CD4-positive, alpha-beta T cell treated with Interleukin-4 for 1 hour (primary cell): Measurements from ENCODE around the gene LINC01488.

Source experiments
- DNase-seq, 2 donors: peaks; one replicate each; pipeline ENCODE4 v3.0.0-alpha.2; 2020 to 2022

Gene LINC01488

DNA sequence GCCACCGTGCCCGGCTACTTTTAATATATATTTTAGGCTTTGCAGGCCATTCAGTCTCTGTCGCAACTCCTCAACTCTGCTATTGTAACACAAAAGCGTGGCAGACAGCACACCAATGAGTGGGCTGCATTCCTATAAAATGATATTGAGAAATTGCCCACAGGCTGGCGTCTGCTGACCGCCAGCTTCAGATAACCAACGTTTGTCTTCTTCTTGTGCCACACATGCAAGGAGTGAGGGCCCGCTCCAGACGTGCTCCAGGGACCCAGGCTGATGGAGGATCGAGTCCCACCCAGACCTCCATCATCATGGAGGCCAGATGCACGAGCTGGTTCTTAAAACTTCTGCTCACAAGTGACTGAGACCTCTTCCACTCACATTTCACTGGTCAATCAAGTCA, 35.4 kb upstream of the LINC01488 start:
- DNase-seq = no peak

DNA sequence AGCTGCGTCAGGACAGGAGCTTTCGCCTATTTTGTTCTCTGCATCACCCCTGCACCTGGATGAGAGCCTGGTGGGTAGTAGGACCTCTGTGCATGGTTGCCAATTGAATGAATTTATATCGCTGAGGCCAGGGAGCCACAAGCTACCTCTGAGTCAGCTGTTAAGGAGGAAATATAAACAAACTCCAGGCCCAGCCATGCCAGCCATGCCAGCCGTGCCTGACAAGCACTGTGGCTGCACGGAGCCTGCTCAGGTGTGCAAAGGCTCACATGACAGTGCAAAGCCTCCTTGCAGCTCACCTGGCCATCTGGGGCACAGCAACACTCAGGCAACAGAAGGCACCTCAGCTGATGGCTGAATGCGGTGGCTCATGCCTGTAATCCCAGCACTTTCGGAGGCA, 33.7 kb upstream of the LINC01488 start:
- no peak for DNase-seq

DNA sequence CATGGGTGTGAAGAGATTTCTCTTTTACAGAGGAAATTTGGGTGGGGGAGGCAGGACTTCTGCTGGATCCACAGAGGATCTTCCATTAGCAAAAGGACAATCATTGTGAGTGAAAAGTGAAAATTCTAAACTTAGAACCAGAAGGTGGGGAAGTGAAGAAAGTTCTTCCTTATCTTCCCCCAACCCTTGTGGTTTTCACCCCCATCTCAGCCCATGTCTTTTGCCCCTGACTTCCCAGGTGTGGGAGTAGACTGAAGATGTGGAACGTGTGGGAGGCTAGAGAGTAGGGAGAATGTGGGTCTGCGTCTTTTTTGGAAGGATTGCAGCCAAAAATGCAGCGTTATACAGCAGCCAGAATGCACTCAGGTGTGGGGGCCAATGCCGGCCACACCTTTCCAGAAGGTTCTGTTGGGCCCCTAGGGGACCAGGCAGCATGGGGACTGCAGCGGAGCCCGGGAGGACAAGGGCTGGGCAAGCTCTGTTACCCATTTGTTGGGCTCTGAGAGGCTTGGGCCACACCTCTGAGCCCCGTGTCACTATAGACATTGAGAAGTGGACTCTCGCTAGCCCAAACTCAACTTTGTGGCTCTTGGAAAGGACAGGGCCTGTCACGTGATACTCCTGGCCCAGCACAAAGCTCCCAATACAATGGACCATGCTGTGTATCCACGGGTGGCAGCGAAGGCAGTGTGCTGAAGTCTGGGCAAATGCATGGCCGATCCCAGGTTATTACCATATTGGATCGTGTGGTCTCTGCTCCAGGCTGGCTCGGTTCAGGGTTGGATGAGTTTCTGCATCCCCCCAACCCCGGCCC, 32.8 kb upstream of the LINC01488 start:
- no peak for DNase-seq

DNA sequence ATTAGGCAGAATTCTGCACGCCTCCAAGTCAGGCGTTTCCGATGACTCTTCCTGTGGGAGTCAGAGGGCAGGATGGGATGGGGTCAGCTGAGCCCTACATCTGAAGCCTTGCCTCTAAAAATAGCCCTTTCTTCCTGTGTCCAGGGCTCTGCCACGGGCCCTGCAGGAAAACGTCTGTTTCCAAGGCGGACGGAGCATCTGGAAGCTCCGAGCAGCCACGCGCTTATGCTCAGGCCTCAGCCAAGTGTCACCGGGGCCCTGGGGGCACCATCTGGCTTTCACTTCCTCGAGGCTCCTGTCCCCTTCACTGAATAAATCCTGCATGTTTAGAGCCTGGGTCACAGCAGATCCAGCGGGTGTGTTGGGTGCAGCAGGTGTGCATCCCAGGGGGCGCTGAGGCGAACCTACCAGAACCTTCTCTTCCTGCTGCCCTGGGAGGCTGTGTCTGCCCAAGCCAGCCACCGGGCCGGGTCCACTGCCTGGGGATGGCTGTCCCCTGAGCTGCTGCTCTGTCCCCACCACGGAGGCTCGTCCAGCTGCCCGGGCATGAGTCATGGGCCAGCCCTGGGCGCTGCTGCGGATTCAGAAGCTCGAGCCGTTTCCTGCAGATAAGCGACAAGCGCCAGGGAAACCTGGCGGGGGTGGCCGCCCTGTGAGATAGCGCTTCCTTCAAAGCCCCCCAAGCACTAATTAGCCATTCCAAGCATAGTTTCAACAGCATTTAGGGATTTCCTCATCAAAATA, 32.0 kb upstream of the LINC01488 start:
- no peak for DNase-seq

DNA sequence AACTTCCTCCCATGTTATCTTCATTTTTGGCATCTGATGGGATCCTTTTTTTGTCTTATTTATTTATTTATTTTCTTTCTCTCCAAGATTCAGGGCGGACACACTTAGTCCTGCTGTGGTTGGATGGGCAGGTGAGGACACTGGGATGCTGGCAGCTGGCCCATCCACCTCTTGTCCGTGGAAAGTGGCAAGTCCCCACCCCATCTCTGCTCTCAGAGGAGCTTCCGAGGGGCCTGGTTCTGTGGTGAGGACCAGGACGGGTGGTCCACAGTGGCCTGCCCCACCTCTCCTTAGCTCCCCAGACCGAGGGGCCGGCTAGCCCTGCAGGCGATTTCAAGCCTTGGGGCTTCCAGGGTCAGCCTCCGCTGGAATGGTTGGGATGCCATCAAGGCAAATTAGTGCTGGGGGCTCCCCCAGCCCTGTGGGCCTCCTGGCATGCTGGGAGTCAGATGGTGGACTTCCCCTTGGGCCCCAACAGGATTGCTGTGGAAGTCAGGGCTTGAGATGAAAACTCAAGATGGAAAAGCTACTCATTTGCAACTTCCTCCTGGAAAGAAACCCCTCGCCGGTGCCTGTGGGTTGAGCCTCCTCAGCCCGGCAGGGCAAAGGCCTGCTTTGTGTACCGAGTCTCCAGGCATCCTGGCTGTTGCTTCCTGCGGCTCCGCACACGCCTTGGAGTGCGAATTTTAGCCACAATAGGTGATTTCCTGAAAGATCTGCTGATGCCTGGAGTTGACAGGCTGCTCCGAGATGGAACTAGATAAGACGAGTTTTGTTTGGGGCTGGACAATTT, 31.2 kb upstream of the LINC01488 start:
- no peak for DNase-seq

DNA sequence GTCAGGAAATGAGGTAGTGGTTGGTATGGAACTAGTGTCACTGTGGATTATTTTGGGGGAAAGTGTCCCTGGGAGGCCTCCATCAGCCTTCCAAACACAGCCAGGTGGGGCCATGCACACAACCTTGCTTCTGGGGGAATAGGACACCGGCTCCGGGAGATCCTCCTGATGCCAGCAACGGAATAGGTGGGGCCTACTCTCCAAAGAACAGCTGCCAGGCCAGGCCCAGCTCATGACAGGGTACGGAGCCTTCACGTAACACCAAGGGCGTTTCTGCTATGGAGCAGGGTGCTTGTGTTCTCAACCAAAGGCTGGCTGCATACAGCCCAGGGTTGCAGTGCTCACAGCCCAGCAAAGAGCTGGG, 30.6 kb upstream of the LINC01488 start:
- no peak for DNase-seq

DNA sequence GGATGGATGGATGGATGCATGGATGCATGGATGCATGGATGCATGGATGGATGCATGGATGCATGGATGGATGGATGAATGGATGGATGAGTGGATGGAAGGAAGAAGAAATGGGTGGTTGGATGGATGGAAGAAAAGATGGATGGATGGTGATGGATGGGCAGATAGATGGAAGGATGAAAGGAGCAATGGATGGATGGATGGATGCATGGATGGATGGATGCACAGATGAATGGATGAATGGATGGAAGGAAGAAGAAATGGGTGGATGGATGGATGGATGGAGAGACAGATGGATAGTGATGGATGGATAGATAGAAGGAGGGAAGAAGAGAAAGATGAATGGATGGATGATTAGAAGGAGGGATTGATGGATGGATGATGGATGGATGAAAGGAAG, 30.2 kb upstream of the LINC01488 start:
- no peak for DNase-seq

DNA sequence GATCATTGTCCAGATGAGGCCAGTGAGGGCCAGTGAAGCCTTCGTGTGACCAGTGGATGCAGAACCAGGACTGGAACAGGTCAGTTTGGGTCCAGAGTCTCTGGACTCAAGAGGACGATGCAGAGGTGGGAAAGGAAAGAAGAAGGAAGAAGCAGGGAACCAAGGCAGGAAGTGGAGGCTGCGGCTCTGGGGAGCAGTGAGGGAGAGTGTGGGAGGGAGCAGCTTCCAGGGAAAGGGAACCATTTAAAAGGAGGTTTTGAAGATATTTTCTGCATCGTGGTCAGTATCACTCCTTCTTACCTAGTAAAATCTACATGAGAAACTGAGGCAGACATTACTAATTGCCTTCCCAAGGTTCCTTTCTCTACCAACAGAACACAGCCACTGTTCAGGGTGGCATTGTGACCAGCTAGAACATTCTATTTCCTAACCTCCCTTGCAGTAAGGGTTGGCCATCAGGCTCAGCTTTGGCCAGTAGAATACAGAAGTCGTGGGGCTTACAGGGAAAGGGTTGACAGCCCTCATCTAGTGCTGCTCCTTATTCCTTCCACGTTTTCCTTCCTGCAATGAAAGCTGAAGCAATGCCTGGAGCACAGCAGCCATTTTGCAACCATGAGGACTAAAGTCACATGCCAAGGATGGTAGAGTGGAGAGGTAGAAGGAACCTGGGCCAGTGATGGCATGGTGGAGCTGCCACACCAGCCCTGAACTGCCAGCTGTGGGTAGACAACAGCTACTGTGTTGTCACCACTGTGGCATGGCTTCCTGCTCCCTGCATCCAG, 29.1 kb upstream of the LINC01488 start:
- no peak for DNase-seq

DNA sequence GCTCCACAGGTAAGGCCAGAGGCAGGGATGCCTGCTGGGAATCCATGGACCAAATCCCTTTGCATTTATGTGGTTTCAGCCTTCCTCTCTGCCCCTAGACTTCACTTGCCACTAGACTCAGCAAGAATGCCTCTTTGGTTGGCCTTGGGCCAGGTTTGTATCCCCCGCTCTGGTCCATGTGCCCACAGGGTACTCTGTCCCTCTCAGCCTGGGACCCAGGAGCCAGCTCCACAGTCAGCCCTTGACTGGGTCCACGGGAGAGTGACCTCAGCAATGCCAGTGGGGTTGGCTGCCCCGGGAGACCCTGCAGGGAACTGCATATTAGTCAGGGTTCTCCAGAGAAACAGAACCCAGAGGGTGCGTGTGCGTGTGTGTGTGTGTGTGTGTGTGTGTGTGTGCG, 28.3 kb upstream of the LINC01488 start:
- no peak for DNase-seq

DNA sequence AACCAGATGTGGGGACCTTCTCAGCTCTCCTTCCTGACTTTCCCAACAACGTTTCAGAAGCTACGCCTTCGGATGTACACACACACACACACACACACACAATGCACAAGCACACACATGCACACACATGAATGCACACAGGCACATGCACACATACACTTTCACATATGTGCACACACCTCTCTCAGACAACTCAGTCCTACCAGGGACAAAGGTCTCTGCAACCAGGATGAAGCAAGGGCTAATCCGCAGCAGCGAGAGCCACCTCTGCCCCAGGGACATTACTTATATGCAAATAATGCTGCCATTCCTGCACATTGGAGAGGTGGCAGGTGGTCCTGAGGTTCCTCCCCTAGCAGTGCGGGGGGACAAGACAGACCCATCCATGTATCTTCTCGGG, 27.4 kb upstream of the LINC01488 start:
- no peak for DNase-seq

DNA sequence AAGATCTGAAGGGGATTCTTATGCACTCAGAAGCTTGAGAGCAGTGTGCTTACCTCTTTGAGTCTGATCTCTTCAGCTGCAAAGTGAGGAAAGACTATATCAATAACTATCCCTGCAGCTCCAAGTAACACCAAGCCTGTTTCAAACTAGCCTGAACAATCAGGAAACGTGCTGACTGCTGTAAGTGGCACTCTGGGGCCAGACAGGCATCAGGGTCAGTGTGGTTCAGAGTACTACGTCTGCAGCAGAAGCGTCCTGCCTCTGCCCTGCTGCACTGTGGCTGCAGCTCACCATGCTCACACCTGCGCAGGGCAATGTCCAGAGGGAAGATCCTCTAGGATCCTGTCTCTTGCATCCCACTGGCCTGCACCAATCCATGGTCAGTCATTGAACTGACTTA, 25.5 kb upstream of the LINC01488 start:
- no peak for DNase-seq

DNA sequence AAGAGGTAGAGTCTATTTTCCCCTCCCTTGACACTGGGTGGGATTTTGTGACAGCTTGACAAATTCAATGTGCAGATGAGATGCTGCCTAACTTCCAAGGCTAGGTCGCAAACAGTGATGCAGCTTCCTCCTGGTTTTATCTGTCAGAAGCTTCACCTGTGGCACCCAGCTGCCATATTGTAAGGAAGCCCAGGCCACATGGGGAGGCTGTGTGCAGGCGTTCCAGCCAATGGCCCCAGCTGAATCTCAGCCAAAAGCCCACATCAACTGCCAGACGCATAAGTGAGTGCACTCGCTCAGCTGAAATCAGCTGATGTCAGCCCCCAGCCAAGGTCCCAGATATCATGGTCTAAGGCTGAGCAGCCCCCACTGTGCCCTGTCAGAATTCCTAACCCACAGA, 24.8 kb upstream of the LINC01488 start:
- DNase-seq = no peak

DNA sequence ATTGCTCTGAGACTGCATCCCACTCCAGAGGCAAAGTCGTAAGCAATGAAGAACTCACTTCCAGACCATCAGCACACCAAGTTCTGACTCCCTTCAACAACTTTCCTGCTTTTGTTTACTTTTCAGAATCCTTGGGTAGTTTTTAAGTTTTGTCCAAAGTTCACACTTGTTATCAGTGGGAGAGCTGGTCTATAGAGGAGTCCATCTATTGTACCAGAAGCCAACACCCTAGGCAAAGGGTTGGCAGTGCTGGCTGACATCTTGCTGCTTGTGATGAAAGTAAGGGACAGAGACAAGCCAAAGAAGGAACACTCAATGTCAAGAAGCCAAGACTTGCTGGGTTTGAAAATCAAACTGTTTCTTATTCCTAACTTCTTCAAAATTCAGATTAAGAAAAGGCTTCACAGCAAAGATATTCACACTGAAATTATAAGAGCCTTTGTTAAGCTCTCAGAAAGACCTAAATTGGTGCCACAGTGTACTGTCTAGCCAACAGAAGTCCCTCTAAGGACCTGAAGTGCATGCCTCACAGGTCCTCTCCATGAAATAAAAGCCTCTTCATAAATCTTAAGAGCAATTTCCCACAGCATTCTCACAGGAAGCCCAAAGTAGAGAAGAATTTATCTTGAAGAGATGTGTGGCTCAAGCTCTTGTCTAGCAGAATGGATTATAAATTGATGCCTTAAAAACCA, 21.5 kb upstream of the LINC01488 start:
- no peak for DNase-seq

DNA sequence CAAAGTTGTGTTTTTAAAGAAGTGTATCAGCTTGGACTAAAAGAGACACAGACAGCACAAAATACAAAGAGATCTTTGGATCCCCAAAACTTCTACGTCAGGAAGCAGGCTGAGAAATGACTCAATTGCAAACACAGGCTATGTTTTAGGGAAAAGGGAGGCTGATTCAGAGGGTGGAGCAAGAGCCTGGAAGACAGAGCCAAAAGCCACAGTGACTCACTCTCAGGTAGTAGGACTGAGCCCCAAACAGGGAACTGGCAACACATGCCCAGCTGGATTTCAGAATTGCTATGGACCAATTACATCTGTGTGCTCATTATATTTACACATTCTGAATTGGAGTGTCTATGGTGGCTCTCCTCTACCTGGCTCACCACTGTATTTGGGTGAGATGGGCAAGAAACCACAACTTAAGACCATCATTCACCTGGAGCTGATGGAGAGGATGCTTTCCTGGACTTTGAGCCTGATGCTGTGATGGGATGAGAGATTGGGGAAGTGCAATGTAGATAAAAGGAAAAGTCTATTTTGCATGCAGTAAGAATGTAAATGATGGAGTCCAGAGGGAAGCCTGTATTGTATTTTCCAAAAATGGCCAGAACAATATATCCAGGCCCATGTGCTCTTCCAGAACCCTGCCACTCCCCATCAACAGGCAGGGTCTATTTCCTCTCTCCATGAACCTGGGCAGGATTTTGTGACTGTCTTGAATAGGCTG, 20.8 kb upstream of the LINC01488 start:
- DNase-seq = no peak

DNA sequence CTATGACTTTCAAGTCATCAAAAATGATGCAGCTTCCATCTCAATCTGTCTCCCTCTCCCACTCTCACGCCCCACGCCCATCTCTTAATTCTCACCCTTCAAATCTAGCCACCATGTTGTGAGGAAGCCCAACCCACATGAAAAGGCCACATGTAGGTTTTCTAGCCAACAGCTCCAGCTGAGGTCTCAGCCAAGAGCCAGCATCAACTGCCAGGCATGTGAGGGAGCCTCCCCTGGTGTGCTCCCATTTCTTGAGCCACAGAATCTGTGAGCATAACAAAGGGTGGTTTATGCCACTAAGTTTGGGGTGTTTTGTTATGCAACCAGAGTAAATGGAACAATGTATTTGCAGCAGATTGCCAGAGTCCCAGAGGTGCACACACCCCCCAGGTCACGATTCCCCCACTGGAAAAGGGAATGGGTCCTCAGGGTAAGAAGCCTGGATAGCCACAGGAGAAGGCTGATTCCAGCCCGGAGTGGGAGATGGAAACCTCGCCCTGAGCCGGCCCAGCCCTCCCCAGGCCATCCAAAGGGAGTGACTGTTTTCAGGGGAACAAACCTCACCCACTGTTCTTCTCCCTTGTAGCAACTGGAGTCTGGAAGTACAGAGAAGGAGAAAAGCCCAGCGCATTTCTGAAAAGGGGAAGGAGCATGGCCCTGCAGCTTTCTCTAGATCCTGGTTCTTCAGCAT, 20.0 kb upstream of the LINC01488 start:
- no peak for DNase-seq

DNA sequence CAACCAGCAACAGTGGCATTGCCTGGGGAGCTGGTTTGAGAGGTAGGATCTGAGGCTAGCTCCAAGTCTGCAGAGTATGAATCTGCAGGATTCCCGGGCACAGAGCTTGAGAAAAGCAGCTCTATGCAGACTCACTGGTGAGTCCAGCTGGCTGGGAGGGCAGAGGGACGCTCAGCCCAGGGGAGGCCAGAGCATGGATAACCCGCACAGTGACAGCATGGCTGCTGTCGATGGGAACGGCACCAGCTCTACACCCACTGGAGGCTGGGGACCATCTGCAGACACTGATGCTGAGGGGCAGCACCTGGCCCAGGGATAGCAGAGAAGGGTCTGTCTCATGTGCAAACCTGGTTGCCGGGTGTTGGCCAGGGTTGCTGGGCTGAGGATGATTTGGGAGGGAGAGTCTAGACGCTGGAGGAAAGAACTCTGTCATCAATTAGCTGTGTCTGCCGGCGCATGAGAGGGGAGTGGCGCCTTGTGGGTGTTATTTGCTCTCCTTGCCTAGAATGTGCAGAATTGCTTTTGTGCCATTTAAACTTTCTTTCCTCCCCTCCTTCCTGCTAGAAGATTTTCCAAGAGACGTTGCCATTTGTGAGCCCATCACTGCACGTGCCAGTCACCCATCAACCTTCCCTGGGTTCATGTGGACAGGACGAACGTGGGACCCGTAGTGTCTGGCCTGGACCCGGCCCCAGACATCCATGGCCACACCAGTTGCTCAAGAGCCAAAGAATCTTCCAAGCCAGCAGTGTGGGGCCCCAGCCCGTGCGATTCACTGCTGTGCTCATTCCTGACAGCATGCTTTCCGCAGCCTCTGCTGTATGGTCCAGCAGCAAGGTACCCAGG, 19.1 kb upstream of the LINC01488 start:
- DNase-seq = no peak

DNA sequence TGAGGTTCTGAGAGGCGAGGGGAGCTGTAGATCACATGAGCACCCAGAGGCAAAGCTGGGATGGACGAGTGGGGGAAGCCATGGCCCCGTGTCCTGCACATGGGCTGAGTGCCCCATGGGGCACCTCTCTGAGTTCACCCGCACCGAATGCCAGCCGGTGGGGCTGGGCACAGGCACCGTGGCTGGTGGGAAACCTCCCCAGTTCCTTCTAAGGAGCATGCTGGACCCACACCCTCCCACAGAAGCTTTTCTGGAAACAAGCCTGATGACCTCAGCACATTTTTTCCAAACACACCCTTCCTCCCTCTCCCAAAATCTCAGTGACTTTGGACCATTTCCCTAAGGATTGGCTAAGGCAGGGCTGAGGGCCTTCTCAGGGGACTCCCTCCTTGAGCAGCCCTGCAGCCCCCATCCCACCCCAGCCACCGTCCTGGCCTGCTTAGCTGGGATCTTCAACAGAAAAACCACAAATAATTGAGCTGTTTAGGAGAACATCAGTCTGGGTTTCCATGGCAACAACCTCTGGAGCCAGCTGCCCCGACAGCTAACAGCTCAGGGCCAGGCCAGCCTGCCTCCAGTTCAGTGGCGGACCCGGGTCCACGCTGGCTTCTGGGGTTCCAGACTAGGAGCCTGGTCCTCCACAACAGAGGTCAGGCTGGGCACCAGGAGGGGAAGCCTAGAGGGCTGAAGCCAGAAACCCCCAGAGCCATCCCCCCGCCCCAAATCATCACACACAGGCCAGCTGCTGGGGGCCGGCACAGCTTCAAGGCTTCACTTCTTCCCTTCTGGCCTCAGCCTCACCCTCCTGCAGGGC, 18.1 kb upstream of the LINC01488 start:
- no peak for DNase-seq

DNA sequence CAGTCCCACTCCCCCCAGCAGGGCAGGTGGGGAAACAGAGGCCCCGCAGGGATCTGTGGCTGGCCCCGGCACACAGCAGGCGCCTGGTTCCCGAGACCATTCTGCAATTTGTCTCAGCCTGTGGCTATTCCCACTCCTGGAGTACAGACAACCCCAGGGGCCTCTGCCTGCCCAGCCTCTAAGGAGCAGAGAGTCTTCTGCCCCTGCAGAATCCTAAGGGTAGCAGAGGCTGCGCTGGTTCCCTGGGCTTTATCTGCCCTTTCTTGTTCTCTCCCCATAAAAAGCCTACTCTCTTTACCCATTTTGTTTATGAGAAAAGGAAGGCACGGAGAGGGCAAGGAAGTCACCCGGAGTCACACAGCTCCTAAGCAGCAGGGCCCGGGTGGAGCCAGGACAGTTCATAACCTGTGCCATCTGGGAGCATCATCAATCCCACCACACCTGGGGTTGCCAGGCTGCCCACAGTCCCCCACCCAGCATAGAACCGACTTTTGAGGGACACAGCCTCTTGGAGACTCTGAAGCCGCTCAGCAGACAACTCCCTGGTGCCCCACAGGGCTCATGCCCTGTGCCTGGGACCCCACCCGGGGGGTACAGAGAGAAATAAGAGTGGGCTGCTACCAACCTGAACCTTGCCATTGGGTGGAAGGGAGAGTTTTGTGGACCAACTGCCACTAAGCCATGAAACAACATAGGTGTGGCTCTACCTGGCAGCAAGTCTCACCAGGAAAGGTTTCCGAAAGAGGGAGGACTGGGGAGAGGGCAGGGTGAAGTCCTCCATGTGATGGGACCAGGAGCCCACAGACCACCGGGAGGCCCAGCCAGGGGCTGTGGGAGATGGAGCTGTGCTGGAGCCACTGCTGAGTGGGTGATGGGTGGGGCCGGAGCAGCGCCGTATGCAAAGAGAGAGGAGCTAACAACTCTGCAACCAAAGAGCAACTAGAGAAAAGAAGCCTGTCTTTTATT, 17.2 kb upstream of the LINC01488 start:
- DNase-seq = no peak
